Prostate gland (tissue), 2 donors: ENCODE data around the gene NOTUM.

Source experiments
- CTCF ChIP-seq, 4 experiments: fragments of 200-600 bp in 2 of 4; fragments of 450-650 bp in 2 of 4; sonication (generic) in 2 of 4; IDR thresholded peaks; 1 replicate in 3 of 4; 2 replicates in 1 of 4; pipeline ENCODE4 v1.5.1; 2016 to 2019; ENCODE audit warnings: antibody characterized with exemption in 4 of 4, mild to moderate bottlenecking in 2 of 4, moderate library complexity in 2 of 4
- POLR2A ChIP-seq: fragments of 450-650 bp; IDR thresholded peaks from one replicate; pipeline ENCODE4 v1.6.1; 2016; ENCODE audit warnings: antibody characterized with exemption, mild to moderate bottlenecking
- POLR2AphosphoS5 ChIP-seq: sonication (generic); formaldehyde crosslinking; IDR thresholded peaks from one replicate; pipeline ENCODE4 v1.6.1; 2017; ENCODE audit warnings: antibody characterized with exemption

DNA sequence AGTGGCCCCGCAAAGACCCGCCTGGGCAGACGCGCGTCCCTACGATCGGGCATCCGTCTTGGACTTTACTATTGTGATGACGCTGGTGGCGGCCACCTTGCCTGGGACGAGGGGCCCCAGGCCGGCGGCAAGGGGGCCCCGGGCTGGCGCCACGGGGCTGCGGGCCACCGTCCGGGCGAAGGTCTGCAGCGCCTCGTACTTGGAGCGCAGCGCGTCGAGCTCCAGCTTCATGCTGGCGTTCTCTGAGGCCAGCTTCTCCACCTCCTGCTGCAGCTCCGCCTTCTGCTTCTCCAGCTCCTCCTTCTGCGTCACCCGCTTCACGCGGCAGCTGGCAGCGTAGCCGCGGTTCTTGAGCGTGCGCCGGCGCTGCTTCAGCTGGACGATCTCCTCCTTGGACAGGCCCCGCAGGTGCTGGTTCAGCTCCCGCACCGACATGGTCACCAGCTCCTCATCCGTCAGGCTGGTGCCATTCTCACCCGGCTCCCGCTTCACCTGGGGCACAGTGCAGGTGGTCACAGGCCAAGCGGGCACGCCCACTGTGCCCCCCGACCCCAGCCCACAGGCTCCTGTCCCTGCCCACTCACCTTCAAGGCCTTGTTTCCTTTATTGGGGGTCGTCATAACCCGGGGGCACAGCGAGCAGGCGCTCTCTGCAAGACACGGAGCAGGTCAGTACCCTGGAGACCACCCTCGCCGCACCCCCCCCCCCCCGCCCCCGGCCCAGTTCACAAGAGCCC is 38.3 kb downstream of the NOTUM start:
- TF ChIP-seq CTCF (IDR thresholded peaks at IDR 0.05) (no peak), POLR2AphosphoS5 (no peak), POLR2A (no peak)
